ENCODE results near the gene GLRX2. TPM values are rescaled to one million over a fixed set of nuclear protein-coding genes. Genes with fewer than 3 reads are reported as not detected.

The GLRX2 gene
- total RNA-seq, 4 donors from 2014 or later, result 2.3 to 19.9 (median 11.8) TPM

DNA sequence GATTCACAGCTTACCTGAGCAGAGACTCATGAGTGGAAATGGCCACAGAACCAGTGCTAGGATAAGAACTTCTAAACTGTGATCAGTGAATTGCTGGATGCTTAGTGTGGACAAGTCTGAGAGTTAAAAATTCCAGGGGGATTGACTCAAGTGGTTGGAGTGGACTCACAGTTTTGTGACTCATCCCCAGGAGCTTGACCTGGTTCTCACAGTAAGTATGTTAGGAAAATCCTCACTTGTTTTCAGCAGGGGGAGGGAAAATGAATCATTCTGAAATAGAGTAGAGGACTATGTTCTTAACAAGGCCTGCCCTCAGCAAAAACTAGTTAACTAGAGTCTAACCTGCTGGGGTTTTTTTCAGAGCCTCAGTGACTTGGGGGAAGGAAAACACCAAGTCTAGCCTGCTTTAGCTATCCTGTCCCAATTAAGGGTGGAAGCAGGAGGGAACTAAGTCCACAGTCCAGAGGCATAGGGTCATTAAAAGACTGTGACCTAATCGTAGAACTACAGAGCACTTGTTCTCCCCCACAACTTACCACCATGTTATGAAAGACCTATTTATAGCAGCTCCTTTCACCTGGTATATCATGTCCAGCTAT lies 10.5 kb upstream of the GLRX2 start:
- intact Hi-C loops (cut with DNase I), result no loop called here
- Histone ChIP-seq H3K36me3 (no peaks in the 10 kb centered on the region), H3K4me3 (no peak overlapping the region), H3K4me1 (peaks cover 0 to 10% (median 5%) of the 10 kb centered on the region in 3 donors), H3K27me3 (no peaks in the 10 kb centered on the region), H3K9me3 (no peaks in the 10 kb centered on the region), H3K27ac (peak overlapping the region in 2 of 4 donors; percentile 45 to 60)
- WGBS, 2 donors, result 71 to 75% methylated on average over 1 of the region's 1 CpG
- no peak for DNase-seq
- TF ChIP-seq POLR2A (IDR thresholded peaks at IDR 0.05), result no peak
- TF ChIP-seq, protein P1, sequence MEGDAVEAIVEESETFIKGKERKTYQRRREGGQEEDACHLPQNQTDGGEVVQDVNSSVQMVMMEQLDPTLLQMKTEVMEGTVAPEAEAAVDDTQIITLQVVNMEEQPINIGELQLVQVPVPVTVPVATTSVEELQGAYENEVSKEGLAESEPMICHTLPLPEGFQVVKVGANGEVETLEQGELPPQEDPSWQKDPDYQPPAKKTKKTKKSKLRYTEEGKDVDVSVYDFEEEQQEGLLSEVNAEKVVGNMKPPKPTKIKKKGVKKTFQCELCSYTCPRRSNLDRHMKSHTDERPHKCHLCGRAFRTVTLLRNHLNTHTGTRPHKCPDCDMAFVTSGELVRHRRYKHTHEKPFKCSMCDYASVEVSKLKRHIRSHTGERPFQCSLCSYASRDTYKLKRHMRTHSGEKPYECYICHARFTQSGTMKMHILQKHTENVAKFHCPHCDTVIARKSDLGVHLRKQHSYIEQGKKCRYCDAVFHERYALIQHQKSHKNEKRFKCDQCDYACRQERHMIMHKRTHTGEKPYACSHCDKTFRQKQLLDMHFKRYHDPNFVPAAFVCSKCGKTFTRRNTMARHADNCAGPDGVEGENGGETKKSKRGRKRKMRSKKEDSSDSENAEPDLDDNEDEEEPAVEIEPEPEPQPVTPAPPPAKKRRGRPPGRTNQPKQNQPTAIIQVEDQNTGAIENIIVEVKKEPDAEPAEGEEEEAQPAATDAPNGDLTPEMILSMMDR (IDR thresholded peaks at IDR 0.05), result no peak

DNA sequence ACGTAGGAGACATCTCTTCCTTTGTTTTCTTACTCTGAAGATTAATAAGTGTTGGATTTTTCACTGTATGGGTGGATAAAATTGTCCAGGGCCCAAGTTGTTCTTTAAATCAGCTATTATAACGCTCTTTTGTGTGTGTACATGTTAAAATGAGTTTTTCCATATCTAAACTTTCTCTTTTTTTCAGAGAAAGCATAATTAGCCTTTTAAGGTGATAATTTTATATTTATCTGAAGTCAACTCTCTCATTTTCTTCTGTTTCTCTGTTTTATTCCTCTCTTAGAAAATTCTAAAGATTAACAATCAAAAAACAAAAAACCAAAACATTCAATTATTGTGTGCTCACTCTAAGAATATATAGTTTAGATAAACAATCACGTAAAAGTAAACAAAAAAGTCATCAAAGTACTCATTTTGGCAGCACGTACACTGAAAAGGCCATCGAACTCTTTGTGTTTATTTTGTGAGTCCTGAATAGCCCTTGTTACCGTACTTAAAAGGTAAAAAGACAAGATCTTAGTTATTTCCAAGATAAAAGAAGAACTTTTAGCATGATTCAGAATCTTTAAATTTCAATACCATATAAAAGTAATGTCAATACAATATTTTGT lies 9.4 kb upstream of the GLRX2 start:
- Histone ChIP-seq H3K9me3 (no peaks in the 10 kb centered on the region), H3K4me3 (no peak overlapping the region), H3K4me1 (peaks cover 0 to 10% (median 5%) of the 10 kb centered on the region in 3 donors), H3K36me3 (no peaks in the 10 kb centered on the region), H3K27me3 (no peaks in the 10 kb centered on the region), H3K27ac (no peak overlapping the region)
- DNase-seq, result no peak
- TF ChIP-seq POLR2A (IDR thresholded peaks at IDR 0.05), result no peak
- intact Hi-C loops (cut with DNase I), result no loop called here
- WGBS, 2 donors, result 72 to 76% methylated on average over 6 of the region's 6 CpGs

DNA sequence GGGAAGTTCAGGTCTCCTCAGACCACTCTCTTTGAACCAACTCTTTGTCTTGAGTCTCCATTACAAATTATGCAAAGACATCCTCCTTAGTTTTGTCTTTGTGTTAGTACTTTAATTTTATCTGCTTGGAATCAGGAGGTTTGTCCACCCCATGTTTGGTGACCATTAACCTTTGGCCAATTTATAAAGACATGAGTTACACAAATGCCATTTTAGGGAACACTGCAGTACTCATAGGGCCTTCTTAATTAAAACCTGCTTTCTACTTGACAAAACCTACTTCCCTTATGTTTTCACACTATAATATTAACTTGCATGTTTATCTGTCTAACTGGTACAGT lies 8.7 kb upstream of the GLRX2 start:
- no peaks in the 10 kb centered on the region for H3K9me3 ChIP-seq
- H3K36me3 ChIP-seq, result no peaks in the 10 kb centered on the region
- peaks cover 0 to 10% (median 5%) of the 10 kb centered on the region in 3 donors for H3K4me1 ChIP-seq
- no peak for DNase-seq
- H3K27me3 ChIP-seq, result no peaks in the 10 kb centered on the region
- H3K4me3 ChIP-seq, result no peak overlapping the region
- intact Hi-C loops (cut with DNase I), result no loop called here
- no peak overlapping the region for H3K27ac ChIP-seq
- TF ChIP-seq, protein P1 (IDR thresholded peaks at IDR 0.05), result no peak
- no peak for TF ChIP-seq POLR2A (IDR thresholded peaks at IDR 0.05)

DNA sequence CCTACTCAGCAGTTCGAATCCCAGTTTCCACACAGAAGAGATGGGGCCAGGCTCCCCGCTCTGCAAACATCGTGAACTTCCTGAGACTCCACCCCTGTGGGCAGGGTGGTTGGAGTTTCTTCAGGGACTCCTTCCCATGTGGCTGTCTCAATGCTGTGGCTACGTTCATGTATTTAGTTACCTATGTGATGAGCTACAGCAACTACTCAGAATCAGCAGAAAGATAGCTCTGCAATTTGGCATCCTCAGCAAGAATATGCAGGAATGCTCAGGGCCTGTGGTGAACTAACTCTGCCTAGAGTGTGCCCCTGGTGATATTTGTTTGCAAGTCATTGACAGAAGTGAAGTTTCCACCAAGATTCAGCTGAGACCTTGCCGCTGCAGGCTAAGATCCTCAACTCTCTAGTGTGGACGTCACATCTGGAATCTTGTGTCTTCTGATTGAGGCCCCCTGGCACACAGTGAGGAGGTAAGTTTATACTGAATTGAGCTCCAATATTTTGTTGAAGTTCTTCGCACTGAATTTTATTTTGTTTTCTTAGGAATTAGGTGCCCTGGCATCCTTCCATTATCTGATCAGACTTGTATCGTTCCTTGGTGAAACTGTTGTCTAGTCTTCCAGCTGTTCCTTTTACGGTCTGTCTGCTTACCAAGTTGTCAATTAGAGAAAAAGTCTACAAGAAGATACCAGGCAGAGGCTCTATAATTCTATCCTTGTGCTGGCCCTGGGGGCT lies 8.2 kb upstream of the GLRX2 start:
- no peak for TF ChIP-seq POLR2A (IDR thresholded peaks at IDR 0.05)
- TF ChIP-seq, protein P1 (IDR thresholded peaks at IDR 0.05), result no peak
- WGBS, 2 donors, result 58 to 72% methylated on average over 8 to 9 of the region's 9 CpGs

DNA sequence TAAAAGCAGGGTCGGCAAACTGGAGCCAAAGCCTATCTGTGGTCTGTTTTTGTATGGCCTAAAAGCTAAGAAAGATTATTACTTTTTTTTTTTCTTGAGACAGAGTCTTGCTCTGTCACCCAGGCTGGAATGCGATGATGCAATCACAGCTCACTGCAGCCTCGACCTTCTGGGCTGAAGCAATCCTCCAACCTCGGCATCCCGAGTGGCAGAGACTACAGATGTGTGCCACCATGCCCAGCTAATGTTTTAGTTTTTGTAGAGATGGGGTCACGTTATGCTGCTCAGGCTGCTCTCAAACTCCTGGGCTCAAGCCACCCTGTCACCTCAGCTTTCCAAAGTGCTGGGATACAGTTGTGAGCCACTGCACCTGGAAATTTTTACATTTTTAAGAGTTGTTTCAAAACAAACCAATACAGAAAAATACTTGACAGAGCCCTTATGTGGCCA lies 6.5 kb upstream of the GLRX2 start:
- Histone ChIP-seq H3K27me3 (no peaks in the 10 kb centered on the region), H3K27ac (peak overlapping the region in 3 of 4 donors; percentile 2 to 62 (median 62)), H3K4me1 (peaks cover 0 to 10% (median 5%) of the 10 kb centered on the region in 3 donors), H3K9me3 (no peaks in the 10 kb centered on the region), H3K4me3 (no peak overlapping the region), H3K36me3 (no peaks in the 10 kb centered on the region)
- DNase-seq, result no peak
- 37% methylated on average over 6 of the region's 6 CpGs for WGBS, 2 donors
- intact Hi-C loops (cut with DNase I), result no loop called here
- TF ChIP-seq POLR2A (IDR thresholded peaks at IDR 0.05), result no peak

More for the DNA sequence above, 8.2 kb upstream of the GLRX2 start:
- Histone ChIP-seq H3K27me3 (no peaks in the 10 kb centered on the region), H3K36me3 (no peaks in the 10 kb centered on the region), H3K9me3 (no peaks in the 10 kb centered on the region), H3K4me1 (peaks cover 0 to 10% (median 5%) of the 10 kb centered on the region in 3 donors), H3K27ac (no peak overlapping the region), H3K4me3 (no peak overlapping the region)
- no peak for DNase-seq
- intact Hi-C loops (cut with DNase I), result no loop called here

DNA sequence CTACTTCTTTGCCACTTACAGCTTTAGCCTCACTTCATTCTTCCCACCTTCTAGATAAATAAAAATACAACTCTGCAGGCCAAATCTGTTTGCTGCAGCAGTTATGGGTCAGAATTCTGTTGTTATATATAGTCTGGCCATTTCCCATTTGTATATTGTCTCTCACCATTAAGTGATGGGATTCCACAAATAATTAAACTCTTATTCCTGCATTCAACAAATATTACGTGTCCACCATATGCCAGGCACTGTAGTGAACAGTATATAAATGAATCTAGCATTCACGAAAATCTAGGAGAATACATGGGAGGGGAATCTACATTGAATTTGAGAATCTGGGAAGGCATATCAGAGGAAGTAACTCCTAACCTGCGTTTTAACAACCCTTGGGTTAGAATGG lies 5.7 kb upstream of the GLRX2 start:
- intact Hi-C loops (cut with DNase I), result no loop called here
- WGBS, 2 donors, result 83 to 86% methylated on average over 3 of the region's 3 CpGs
- H3K27me3 ChIP-seq, result no peaks in the 10 kb centered on the region
- no peak for TF ChIP-seq POLR2A (IDR thresholded peaks at IDR 0.05)
- TF ChIP-seq, protein P1 (IDR thresholded peaks at IDR 0.05), result no peak
- H3K4me3 ChIP-seq, result no peak overlapping the region
- no peak for DNase-seq
- H3K27ac ChIP-seq, result peak overlapping the region in 1 of 4 donors; percentile 62
- no peaks in the 10 kb centered on the region for H3K36me3 ChIP-seq
- H3K4me1 ChIP-seq, result peaks cover 0 to 12% (median 5%) of the 10 kb centered on the region in 3 donors
- no peaks in the 10 kb centered on the region for H3K9me3 ChIP-seq
